NCI-H524 (cell line): ENCODE measurements around the gene LRIF1.
"Not testable (repeated sequence)": the region's sequence is repeated elsewhere in the genome, so short reads cannot be mapped to it uniquely, and the experiment has no call there.

Experiments
- DNase-seq, 2 experiments: peaks; one replicate each; lab custom pipeline; 2025; lab: John Stamatoyannopoulos, UW

Gene LRIF1

DNA sequence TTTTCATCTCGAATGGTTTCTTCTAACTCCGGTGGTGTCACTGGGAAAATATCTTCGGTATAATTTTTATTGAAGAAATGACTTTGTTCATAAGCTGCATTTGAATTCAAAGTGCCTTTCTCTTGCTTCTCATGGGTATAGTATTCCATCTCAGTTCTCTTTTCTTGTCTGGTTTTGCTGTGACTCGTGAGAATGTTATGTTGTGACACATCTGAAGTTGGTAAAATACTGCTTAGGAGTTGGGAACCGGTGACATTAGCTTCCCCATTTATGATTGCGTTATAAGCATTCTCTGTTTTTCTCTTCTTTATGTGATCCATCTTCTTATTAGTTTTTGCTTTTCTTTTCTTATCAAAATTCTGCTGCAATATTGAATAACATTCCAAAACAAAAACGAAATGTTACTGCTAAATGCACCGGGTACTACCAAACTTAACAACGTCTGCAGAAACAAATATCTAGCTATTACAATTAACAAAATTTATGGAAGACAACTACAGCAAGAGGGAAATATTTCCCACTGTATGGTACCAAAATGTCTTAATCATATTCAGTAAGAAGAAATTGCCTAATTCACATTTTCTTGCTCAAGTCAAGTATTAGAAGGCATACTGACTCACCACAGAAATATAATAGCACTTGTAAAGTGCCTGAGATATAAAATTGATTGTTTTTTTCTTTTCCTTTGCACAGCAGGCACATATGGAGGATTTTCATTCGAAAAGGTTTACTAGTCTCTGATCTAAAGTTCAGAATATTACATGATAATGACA, 15.5 kb downstream of the LRIF1 start:
- DNase-seq: no peak

DNA sequence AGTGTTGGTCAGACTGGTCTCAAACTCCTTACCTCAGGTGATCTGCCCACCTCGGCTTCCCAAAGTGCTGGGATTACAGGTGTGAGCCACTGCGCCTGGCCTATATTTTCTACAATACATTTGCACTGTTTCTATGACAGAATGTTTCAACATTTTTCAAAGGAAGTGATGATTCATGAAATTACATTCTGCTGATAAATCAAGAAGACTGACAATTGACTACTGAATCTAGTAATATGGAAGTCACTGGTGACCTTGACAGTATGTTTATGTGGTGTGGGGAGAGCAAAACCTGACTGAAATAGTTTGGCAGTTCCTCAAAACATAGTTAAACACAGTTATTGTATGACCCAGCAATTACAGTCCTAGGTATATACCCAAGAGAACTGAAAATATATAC, 18.1 kb downstream of the LRIF1 start:
- no peak for DNase-seq

DNA sequence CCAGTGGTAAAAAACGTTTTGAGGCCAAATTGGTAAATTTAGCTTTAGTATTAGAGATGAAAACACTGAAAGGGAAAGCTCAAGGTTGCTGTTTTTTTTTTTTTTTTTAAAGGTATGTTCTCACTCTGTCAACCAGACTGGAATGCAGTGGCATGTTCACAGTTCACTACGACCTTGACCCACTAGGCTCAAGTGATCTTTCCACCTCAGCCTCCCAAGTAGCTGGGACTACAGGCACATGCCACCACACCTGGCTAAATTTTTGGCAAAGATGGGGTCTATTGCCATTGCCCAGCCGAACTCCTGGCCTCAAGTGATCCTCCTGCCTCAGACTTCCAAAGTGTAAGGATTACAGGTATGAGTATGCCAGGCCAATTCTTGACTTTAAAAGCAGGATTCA, 18.9 kb downstream of the LRIF1 start:
- DNase-seq: no peak

DNA sequence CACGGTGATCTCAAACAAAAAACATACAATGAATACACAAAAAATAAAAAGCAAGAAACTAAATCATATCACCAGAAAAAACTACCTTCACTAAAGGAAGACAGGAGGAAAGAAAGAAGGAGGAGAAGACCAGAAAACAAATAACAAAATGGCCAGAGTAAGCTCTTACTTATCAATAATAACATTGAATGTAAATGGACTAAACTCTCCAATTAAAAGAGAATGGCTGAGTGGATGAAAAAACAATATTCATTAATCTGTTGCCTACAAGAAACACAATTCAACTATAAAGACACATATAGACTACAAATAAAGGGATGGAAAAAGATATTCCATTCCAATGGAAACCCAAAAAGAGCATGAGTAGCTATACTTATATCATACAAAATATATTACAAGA, 27.2 kb downstream of the LRIF1 start:
- DNase-seq: no peak

DNA sequence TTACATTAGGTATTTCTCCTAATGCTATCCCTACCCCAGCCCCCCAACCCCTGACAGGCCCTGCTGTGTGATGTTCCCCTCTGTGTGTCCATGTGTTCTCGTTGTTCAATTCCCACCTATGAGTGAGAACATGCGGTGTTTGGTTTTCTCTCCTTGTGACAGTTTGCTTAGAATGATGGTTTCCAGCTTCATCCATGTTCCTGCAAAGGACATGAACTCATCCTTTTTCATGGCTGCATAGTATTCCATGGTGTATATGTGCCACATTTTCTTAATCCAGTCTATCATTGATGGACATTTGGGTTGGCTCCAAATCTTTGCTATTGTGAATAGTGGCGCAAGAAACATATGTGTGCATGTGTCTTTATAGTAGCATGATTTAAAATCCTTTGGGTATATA, 32.6 kb downstream of the LRIF1 start:
- DNase-seq: not testable (repeated sequence)

DNA sequence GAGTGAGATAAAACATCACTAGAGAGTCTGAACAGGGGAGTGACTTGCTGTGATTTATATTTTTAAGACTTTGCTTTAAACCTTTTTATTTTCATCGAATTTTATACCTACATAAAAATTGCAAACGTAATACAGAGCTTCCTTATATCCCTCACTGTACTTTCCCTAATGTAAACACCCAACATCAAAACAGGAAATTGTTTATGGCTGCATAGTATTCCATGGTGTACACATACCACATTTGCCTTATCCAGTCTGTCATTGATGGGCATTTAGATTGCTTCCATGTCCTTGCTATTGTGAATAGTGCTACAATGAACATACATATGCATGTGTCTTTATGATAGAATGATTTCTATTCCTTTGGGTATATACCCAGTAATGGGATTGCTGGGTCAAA, 34.8 kb downstream of the LRIF1 start:
- no peak for DNase-seq

DNA sequence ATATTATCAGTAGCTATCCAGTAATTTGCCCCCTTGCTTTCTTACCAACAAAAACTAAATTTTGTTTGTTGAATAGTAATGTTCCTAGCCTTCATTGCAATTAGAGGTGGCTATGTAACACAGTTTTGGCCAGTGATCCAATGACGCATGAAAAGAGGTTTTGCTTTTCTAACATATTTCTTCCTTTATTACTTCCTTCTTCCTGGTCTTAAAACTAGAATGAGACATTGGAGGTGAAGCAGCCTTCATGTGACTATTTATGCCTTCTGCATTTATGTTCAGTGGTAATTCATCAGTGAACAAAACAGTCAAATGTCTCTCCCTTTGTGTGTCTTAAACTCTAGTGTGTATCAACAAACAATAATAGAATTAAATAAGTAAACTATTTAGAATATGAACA, 35.5 kb downstream of the LRIF1 start:
- no peak for DNase-seq

DNA sequence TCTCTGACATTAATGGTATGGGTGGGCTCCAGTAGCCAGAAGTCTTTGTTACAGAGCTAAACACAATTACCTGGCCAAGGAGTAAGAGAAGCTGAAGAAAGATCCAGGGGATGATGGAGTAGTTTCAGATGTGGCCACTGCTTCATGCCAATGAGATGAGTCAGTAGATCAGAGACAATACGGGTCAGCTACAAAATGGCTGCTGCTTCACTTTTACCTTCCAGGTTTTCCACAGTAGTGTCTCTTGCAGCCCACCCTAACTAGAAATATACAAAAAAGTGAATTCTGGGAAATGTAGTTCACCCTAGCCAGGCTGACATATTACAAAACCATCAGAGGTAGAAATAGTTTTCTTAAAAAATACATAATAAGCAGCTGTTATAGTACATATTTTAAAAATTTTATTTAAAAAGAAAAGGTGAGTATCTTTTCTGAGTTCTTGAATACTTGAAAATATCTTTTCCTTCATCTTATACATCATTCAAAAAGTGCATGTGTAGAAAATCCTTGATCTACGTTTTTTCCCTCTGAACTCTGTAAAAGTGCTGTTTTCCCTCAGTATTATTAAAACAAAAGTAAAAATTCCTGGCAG, 36.1 kb downstream of the LRIF1 start:
- no peak for DNase-seq

DNA sequence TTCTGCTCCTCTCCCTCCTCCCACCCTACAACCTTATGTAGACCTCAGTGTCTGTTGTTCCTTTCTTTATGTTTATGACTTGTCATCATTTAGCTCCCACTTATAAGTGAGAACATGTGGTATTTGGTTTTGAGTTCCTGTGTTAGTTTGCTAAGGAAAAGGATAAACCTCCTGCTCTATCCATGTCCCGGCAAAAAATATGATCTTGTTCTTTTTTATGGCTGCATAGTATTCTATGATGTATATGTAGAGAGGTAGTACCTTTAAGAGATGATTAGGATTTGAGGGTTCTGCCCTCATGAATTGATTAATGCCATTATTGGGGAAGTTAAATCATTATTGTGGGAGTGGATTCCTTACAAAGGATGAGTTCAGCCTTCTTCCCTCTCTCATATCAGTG, 41.8 kb downstream of the LRIF1 start:
- no peak for DNase-seq

DNA sequence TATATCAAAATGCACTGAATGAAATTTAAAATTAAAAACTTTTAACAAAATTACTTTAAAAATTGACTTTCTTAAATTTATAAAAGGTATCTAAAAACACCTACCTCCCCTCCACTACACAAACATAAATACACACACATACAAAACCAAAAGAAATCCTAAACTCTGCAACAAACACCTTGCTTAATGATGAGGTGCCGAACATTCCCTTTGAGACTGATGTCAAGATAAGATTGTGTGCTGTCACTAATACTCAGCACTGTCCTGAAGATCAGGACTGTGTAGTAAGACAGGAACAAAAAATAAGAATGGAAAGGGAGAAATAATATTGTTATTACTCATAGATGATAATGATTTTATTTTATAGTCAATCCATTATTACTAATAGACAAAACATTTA, 45.7 kb downstream of the LRIF1 start:
- DNase-seq: no peak

DNA sequence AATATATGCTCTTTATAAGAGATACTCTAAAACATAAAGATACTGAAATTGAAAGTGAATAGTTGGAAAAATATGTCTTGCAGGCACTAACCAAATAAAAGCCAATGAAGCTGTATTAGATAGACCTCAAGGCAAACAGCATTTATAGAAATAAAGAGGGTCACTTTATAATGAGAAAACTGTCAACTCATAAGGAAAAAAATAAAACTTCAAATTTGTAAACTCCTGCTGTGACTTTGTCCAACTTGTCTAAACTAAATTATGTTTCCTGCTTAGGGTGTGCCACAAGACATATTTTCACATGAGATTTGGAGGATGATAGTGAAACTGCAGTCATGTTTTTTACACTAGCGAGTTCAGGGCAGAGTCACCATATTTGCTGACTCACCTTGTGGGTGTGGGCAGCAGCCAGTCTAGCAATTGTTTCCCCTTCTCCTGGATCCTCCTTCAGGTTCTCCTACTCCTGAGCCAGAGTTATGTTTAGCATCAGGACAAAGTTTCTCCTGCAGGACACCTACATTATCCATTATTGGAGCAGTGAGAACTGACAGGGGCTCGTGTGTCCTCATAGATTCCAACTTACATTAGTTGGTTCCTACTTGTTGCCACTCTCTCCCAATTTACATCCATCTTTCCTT, 46.9 kb downstream of the LRIF1 start:
- DNase-seq: no peak

DNA sequence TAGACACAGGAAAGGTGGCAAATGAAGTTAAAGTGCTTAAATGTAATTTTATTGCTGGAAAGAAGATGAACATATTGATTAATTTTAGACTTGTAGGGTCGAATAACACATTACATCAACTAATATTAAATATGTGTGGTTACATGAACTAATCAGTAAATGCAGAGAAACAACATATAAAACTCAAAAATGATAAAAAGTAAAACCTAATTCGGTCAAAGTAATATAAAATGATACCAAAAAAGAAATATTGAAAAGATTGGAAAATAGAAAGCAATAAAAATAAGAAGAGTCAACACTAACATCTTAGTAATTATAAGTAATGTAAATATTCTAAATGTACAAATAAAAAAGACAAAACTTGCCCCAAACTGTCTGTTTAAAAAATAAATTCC, 47.5 kb downstream of the LRIF1 start:
- no peak for DNase-seq

DNA sequence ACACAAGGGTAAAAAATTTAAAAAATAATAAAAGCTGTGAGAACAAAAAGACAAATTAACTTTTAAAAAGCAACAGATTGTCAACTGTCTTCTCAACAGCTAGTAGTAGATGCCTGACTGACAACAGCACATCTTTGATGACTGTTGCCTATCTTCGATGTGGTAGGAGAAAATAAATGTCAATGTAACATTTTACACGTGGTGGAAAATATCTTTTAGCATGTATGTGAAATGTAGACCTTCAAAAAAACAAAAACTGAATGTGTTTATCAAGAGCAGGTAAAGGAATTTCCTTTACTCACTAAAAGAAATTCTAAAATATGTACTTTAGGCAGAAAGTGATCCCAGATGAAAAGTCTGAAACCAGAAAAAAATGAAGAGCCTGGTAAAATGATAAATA, 47.9 kb downstream of the LRIF1 start:
- no peak for DNase-seq

DNA sequence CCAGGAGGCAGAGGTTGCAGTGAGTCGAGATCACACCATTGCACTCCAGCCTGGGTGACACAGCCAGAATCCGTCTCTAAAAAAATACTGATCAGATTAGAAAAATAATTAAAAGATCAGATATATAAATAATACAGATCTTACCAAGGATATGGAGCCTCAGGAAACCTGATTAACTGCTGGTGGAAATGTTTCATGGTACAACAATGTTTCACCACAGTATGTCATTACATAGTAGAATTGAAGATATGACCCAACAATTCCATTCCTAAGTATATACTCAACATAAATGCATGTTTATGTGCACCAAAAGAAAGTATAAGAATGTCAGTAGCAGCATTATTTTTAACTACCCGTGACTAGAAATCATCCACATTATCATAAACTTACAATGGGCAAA, 49.0 kb downstream of the LRIF1 start:
- DNase-seq: no peak

DNA sequence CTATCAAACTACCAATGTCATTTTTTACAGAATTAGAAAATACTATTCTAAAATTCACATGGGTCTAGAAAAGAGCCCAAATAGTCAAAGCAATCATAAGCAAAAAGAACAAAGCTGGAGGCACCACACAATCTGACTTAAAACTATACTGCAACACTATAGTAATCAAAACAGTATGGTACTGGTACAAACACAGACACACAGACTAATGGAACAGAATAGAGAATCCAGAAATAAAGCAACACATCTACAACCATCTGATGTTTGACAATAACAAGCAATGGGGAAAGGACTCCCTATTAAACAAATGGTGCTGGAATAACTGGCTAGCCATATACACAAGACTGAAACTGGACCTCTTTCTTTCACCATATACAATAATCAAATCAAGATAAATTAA, 50.9 kb downstream of the LRIF1 start:
- DNase-seq: no peak

DNA sequence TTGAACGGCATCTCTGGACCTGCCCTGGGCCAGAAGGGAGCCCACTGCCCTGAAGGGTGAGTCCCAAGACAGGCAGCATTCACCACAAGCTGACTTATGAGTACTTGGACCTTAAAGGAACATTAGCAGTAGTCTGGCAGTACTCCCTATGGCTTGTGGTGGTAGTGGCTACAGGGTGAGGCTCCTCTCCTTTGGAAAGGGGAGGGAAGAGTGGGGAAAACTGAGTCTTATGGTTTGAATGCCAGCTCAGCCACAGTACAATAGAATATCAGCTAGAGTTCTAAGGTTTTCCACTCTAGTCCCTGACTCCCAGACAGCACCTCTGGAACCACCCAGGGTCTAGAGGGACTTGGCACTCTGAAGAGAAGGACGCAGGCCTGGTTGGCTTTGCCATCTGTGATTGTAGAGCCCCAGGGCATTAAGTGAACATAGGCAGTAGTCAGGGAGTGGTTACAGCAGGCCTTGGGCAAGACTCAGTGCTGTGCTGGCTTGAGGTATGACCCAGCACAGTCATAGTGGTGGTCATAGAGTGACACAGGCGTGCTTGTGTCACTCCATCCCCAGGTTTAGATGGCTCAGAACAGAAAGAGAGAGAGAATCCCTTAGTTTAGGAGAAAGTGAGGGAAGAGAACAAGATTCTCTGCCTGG, 59.7 kb downstream of the LRIF1 start:
- DNase-seq: no peak

DNA sequence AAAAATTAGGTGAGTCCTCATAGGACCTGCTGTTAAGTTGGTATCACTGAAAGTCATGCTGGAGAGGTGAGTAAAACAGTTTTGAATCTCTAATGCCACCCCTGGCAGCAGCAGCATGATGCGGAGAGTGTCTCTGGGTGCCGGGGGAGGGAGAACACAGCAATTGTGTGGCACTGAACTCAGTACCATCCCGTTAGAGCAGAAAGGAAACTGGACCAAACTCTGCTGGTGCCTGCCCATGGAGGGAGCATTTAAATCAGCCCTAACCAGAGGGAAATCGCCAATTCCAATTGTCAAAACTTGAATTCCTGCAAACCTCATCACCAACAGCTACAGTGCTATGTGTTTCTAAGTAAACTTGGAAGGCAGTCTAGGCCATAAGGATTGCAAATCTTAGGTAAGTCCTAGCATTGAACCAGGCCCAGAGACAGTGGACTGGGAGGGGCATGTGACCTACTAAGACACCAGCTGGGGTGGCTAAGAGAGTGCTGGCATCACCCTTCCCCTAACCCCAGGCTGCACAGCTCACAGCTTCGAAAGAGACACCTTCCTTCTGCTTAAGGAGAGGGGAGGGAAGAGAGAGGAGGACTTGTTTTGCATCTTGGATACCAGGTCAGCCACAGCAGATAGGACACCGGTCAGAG, 60.8 kb downstream of the LRIF1 start:
- DNase-seq: no peak

DNA sequence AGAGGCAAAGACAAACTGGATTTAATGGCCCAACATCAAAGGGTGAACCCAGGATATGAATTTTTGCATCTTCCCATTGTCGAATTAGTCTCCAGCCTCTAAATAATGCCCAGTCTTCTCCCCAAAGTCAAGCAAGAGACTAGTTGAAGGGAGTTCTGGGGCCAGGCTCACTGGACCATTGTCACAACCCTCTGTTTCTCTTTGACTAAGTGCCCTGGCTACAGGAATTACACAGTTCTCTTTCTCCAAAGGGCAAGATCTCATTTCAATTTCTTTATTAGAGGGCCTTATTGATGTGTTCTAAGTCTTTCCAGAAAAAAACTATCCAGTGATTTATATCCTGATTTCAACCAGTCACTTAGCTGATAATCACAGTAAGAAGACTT, 64.3 kb downstream of the LRIF1 start:
- DNase-seq: no peak

DNA sequence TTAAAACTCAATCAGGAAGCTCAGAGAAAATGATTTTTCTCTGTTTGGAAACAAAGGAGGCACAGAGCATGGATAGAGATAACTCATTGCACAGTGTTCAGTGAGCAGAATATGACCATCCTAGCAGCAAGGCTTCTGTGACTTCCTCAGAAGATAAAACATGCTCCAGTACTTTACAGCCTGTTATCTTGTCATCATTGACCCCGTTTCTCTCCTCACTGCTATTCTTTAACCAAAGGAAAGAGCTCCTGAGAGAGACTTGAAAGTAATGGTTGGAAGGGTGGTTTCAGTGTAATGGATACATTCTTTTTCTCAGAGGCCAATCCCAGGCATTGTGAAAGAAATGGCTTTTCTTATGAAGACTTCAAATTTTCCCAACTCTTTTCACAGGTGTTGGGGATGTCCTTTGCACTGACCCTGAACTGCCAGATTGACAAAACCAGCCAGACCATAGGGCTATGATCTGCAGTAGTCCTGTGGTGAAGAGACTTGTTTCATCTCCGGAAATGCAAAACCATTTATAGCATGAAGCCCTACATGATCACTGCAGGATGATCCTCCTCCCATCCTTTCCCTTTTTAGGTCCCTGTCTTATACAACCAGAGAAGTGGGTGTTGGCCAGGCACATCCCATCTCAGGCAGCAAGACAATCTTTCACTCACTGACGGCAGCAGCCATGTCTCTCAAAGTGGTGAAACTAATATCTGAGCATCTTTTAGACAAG, 64.8 kb downstream of the LRIF1 start:
- no peak for DNase-seq

DNA sequence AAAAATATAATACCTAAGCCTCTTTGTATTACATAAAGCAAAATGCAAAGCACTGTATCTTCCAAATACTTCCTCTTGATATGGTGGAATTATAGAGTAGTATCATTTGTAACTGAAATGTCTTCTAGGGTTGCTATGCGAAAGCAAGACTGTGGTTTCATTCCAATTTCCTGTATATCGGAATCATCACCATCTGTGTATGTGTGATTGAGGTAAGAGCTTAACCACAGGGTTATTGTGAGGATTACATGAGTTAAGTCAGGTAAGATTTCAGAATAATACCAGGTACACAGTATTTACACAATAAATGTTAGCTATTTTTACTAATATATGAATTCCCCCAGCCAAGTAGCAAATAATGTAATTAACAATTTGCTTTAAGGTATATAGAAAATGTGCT, 66.0 kb downstream of the LRIF1 start:
- no peak for DNase-seq
